Measurements from ENCODE around the gene CCDC18.

DNA sequence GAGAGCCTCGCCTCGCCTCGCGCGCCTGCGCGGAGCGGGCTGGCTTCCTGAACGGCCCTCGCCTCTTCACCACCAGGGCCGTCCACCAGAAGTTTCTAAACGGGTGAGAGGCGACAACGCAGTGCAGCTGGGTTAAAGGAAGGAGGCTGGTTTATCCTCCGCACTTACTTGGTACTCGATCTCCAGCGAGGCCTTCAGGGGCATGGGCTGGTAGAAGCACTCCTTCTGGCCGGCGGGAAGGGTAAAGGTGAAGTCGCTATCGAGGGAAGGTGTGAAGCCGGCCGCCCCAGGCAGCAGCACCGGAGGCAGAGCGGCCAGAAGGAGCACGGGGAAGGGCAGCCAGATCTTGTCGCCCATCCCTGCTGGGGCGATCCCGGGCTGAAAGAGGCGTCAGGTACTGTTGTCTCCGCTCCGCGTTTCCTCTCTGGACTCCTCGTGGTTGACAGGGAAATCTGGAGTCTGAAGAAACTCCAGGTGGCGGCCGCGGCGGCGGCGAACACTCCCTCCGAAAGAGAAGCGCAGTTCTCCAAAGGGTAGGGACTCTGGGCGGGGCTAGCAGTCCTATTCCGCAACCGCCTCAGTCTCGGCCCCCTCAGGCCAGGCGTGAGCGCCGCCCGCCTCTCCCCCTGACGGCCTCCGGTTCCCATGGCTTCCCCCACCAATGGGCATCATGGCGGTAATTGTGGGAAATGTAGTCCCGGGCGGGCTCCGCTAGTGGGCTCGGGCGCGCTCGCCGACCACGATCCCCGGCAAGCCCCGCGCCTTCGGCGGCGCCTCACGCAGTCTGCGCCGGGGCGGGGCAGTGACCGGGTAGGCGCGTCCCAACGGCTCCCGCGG is 420 bp upstream of the CCDC18 start, which contains the start of gene TMED5:
- TF ChIP-seq, protein P1, sequence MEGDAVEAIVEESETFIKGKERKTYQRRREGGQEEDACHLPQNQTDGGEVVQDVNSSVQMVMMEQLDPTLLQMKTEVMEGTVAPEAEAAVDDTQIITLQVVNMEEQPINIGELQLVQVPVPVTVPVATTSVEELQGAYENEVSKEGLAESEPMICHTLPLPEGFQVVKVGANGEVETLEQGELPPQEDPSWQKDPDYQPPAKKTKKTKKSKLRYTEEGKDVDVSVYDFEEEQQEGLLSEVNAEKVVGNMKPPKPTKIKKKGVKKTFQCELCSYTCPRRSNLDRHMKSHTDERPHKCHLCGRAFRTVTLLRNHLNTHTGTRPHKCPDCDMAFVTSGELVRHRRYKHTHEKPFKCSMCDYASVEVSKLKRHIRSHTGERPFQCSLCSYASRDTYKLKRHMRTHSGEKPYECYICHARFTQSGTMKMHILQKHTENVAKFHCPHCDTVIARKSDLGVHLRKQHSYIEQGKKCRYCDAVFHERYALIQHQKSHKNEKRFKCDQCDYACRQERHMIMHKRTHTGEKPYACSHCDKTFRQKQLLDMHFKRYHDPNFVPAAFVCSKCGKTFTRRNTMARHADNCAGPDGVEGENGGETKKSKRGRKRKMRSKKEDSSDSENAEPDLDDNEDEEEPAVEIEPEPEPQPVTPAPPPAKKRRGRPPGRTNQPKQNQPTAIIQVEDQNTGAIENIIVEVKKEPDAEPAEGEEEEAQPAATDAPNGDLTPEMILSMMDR (IDR thresholded peaks at IDR 0.05), result peak in 5 of 6 experiments; percentile 6 to 68 (median 48)
- TF ChIP-seq POLR2A (IDR thresholded peaks at IDR 0.05), result peak; percentile 95 to 98

All from adrenal gland (tissue), 5 donors.